Stomach smooth muscle (tissue), 2 donors: ENCODE results near the gene CHN2.

ENCODE experiments used
- H3K27ac ChIP-seq: one replicate; pipeline ENCODE4 v1.7.0; 2013; ENCODE audit warnings: mild to moderate bottlenecking, low read length, inconsistent platforms
- H3K27me3 ChIP-seq, 2 donors: one replicate each; pipeline ENCODE4 v1.7.0; 2013; ENCODE audit warnings: low read length in 2 of 2; ENCODE audit not compliant: insufficient read depth in 2 of 2, control insufficient read depth in 1 of 2
- H3K36me3 ChIP-seq, 2 donors: one replicate each; pipeline ENCODE4 v1.7.0; 2013; ENCODE audit warnings: low read length in 2 of 2; ENCODE audit not compliant: control insufficient read depth in 2 of 2, insufficient read depth in 2 of 2
- H3K4me1 ChIP-seq: one replicate; pipeline ENCODE4 v1.7.0; 2013; ENCODE audit warnings: low read length; ENCODE audit not compliant: control insufficient read depth, insufficient read depth
- H3K4me3 ChIP-seq, 2 donors: one replicate each; pipeline ENCODE4 v1.7.0; 2013; ENCODE audit warnings: low read length in 2 of 2
- H3K9ac ChIP-seq, 2 donors: one replicate each; pipeline ENCODE4 v1.7.0; 2013; ENCODE audit warnings: low read length in 2 of 2, mild to moderate bottlenecking in 1 of 2
- H3K9me3 ChIP-seq, 2 donors: one replicate each; pipeline ENCODE4 v1.7.0; 2013; ENCODE audit warnings: low read length in 2 of 2; ENCODE audit not compliant: control insufficient read depth in 2 of 2
- donor health status: healthy.
- donor health status: Pancreatic carcinoma.

Gene CHN2

DNA sequence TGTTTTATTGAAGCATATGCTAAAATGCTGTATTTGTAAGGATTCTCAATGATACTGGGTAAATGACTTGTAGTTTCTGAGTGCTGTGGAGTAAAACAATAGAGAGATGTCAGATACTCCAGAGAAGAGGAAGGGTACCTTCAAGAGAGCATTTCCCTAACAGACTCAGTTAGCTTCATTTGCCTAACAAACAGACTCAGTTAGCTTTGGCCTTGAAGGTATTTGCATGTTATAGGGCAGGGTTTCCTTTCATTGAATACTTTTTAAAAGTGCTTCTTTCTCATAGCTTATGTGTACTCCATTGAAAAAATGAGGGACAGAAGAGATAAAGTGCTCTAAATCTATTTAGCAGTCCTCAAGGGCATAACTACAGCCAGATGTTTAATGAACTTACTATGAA, 101.8 kb downstream of the CHN2 start:
- no peaks in the 10 kb centered on the region for H3K36me3 ChIP-seq
- no peak overlapping the region for H3K4me3 ChIP-seq
- no peaks in the 10 kb centered on the region for H3K9me3 ChIP-seq
- H3K27me3 ChIP-seq, result no peaks in the 10 kb centered on the region
- no peak overlapping the region for H3K9ac ChIP-seq
- no peaks in the 10 kb centered on the region for H3K4me1 ChIP-seq
- H3K27ac ChIP-seq, result no peak overlapping the region

- no peaks in the 10 kb centered on the region for H3K27me3 ChIP-seq
- H3K36me3 ChIP-seq, result no peaks in the 10 kb centered on the region
- H3K9ac ChIP-seq, result no peak overlapping the region
- H3K9me3 ChIP-seq, result no peaks in the 10 kb centered on the region
- H3K4me1 ChIP-seq, result no peaks in the 10 kb centered on the region
- no peak overlapping the region for H3K27ac ChIP-seq
- no peak overlapping the region for H3K4me3 ChIP-seq
These were observed 102.8 kb downstream of the CHN2 start for GRCh38 chr7:29297194-29297890.

- no peaks in the 10 kb centered on the region for H3K36me3 ChIP-seq
- no peak overlapping the region for H3K27ac ChIP-seq
- H3K4me3 ChIP-seq, result no peak overlapping the region
- H3K9me3 ChIP-seq, result no peaks in the 10 kb centered on the region
- no peaks in the 10 kb centered on the region for H3K27me3 ChIP-seq
- no peak overlapping the region for H3K9ac ChIP-seq
- H3K4me1 ChIP-seq, result no peaks in the 10 kb centered on the region
These were observed 104.5 kb downstream of the CHN2 start for GRCh38 chr7:29299086-29299485.

GRCh38 chr7:29300026-29300480, 105.5 kb downstream of the CHN2 start:
- no peaks in the 10 kb centered on the region for H3K4me1 ChIP-seq
- no peaks in the 10 kb centered on the region for H3K9me3 ChIP-seq
- H3K9ac ChIP-seq, result no peak overlapping the region
- no peak overlapping the region for H3K27ac ChIP-seq
- no peaks in the 10 kb centered on the region for H3K36me3 ChIP-seq
- H3K27me3 ChIP-seq, result no peaks in the 10 kb centered on the region
- no peak overlapping the region for H3K4me3 ChIP-seq

DNA sequence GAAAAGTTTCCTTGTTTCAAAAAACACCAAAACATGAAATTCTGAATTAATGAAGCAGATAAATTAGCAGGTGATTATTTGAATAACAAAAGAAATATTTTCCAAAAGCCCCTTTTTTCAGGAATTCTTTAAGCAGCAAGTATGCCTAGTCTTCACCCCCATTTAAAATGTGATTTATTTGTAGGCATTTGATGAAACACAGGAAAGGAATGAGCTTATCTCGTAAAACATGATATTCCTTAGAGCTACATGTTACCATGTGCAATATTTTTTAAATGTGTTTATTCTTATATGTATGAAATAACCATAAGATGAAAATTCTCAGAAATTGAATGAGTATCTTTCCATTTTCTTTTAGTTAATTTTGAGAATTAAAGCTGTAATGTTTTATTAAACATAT, 106.1 kb downstream of the CHN2 start:
- Histone ChIP-seq H3K4me3 (no peak overlapping the region), H3K27ac (no peak overlapping the region), H3K9ac (no peak overlapping the region), H3K4me1 (no peaks in the 10 kb centered on the region), H3K27me3 (no peaks in the 10 kb centered on the region), H3K36me3 (no peaks in the 10 kb centered on the region), H3K9me3 (no peaks in the 10 kb centered on the region)

GRCh38 chr7:29302666-29303395, 108.3 kb downstream of the CHN2 start:
- Histone ChIP-seq H3K27me3 (no peaks in the 10 kb centered on the region), H3K9me3 (no peaks in the 10 kb centered on the region), H3K9ac (no peak overlapping the region), H3K4me1 (no peaks in the 10 kb centered on the region), H3K4me3 (no peak overlapping the region), H3K27ac (no peak overlapping the region), H3K36me3 (no peaks in the 10 kb centered on the region)

- Histone ChIP-seq H3K27me3 (no peaks in the 10 kb centered on the region), H3K9ac (no peak overlapping the region), H3K4me3 (no peak overlapping the region), H3K27ac (no peak overlapping the region), H3K4me1 (no peaks in the 10 kb centered on the region), H3K9me3 (no peaks in the 10 kb centered on the region), H3K36me3 (no peaks in the 10 kb centered on the region)
These were observed 110.2 kb downstream of the CHN2 start for GRCh38 chr7:29304756-29305155.

GRCh38 chr7:29306319-29306991, 111.9 kb downstream of the CHN2 start:
- no peaks in the 10 kb centered on the region for H3K36me3 ChIP-seq
- no peak overlapping the region for H3K27ac ChIP-seq
- H3K4me1 ChIP-seq, result no peaks in the 10 kb centered on the region
- no peak overlapping the region for H3K4me3 ChIP-seq
- H3K9ac ChIP-seq, result no peak overlapping the region
- no peaks in the 10 kb centered on the region for H3K9me3 ChIP-seq
- H3K27me3 ChIP-seq, result no peaks in the 10 kb centered on the region

GRCh38 chr7:29308424-29308823, 113.8 kb downstream of the CHN2 start:
- H3K36me3 ChIP-seq, result no peaks in the 10 kb centered on the region
- no peaks in the 10 kb centered on the region for H3K27me3 ChIP-seq

GRCh38 chr7:29309041-29309854, 114.7 kb downstream of the CHN2 start:
- Histone ChIP-seq H3K36me3 (no peaks in the 10 kb centered on the region), H3K4me3 (no peak overlapping the region), H3K27ac (no peak overlapping the region), H3K4me1 (no peaks in the 10 kb centered on the region), H3K9ac (no peak overlapping the region), H3K9me3 (no peaks in the 10 kb centered on the region), H3K27me3 (no peaks in the 10 kb centered on the region)

More at GRCh38 chr7:29308424-29308823, 113.8 kb downstream of the CHN2 start:
- H3K4me3 ChIP-seq, result no peak overlapping the region
- no peak overlapping the region for H3K9ac ChIP-seq
- no peaks in the 10 kb centered on the region for H3K4me1 ChIP-seq
- H3K9me3 ChIP-seq, result no peaks in the 10 kb centered on the region
- H3K27ac ChIP-seq, result no peak overlapping the region
